Aortic smooth muscle cell (primary cell): Measurements from ENCODE around the gene TRAM2. TPM values are rescaled to one million over a fixed set of nuclear protein-coding genes. Genes with fewer than 3 reads are reported as not detected.

ENCODE experiments used
- total RNA-seq: library from RNA; depleted of rRNA; stranded (reverse); fragments of >200 nt; gene quantifications from 2 replicates; pipeline ENCODE4 v1.2.3, GENCODE V29; 2014

TRAM2 gene, protein sequence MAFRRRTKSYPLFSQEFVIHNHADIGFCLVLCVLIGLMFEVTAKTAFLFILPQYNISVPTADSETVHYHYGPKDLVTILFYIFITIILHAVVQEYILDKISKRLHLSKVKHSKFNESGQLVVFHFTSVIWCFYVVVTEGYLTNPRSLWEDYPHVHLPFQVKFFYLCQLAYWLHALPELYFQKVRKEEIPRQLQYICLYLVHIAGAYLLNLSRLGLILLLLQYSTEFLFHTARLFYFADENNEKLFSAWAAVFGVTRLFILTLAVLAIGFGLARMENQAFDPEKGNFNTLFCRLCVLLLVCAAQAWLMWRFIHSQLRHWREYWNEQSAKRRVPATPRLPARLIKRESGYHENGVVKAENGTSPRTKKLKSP
- 123 and 157 TPM in 2 replicates for total RNA-seq

DNA sequence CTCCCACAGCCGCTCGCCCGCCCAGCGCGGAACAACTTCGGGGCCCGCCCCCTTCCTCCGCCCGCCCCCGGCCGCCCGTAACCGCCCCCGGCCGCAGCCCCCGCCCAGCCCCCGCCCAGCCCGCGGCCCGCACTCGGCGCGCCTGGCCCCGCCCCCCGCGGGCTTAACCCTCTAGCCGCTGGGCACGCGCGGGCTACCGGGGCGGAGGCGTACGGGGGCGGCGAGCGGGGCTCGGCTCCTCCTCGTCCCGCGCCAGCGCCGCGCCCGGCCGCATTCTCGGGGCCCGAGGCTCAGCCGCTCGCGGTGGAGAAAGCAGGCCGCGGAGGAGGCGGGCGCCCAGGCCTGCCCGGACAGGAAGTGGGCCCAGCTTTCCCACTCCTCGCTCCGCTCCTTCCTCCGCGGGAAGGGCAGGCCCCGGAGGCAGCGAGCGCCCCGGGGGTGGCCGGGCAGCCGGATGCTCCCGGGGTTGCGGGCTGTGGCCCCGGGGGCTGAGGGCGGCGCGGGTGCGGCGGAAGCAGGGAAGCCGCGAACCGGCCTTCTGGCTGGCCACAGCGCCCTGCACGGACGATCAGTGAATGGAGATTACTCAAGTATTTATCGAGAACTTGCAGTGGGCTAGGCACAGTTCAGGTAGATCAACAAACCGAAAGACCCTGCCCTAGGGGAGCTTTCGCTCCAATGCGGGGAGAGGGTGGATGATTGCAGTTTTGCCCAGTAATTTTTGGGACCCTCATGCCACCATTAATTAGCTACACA lies at the start of gene TRAM2:
Gene TRAM2 (minus strand): TSS at position 39 of the 756 bp plus-strand sequence. CDS start 145 bp downstream, outside the sequence.

Other genes starting within 250 kb of the TRAM2 start
- 4.4 and 4.5 TPM in 2 replicates for gene PAQR8, start 214.9 kb downstream of the TRAM2 start, total RNA-seq
- gene EFHC1, start 156.7 kb downstream of the TRAM2 start, total RNA-seq = 40.2 and 40.8 TPM in 2 replicates
- 28.5 and 36.4 TPM in 2 replicates for gene TMEM14A, start 94.1 kb upstream of the TRAM2 start, total RNA-seq
- gene GSTA2, start 186.4 kb upstream of the TRAM2 start, total RNA-seq = not detected in 2 replicates
- gene GSTA1, start 226.8 kb upstream of the TRAM2 start, total RNA-seq = not detected in 2 replicates